ENCODE measurements around the gene ZMYND8.
"Not testable (repeated sequence)": the region's sequence is repeated elsewhere in the genome, so short reads cannot be mapped to it uniquely, and the experiment has no call there.

Gene ZMYND8

GRCh38 chr20:47178851-47179250 lies 177.6 kb downstream of the ZMYND8 start:
- H3K27ac ChIP-seq (ENCODE audit: low read length): no peak overlapping the region
- no peaks in the 10 kb centered on the region for H3K36me3 ChIP-seq (ENCODE audit: control insufficient read depth in 2 of 2, insufficient read depth in 2 of 2, low read length in 2 of 2)
- H3K9ac ChIP-seq (ENCODE audit: low read length in 2 of 2): no peak overlapping the region
- H3K4me3 ChIP-seq (ENCODE audit: low read length in 2 of 2): no peak overlapping the region
- H3K27me3 ChIP-seq (ENCODE audit: control insufficient read depth in 1 of 2, insufficient read depth in 2 of 2, low read length in 2 of 2): peaks cover 0 to 5% of the 10 kb centered on the region in 2 donors
- peaks cover 0 to 3% of the 10 kb centered on the region in 2 donors for H3K9me3 ChIP-seq (ENCODE audit: control insufficient read depth in 2 of 2, low read length in 2 of 2)
- no peaks in the 10 kb centered on the region for H3K4me1 ChIP-seq (ENCODE audit: control insufficient read depth, insufficient read depth, low read length)

GRCh38 chr20:47178277-47178676 lies 178.2 kb downstream of the ZMYND8 start:
- no peaks in the 10 kb centered on the region for H3K36me3 ChIP-seq (ENCODE audit: control insufficient read depth in 2 of 2, insufficient read depth in 2 of 2, low read length in 2 of 2)
- H3K9me3 ChIP-seq (ENCODE audit: control insufficient read depth in 2 of 2, low read length in 2 of 2): peaks cover 0 to 3% of the 10 kb centered on the region in 2 donors
- H3K27me3 ChIP-seq (ENCODE audit: control insufficient read depth in 1 of 2, insufficient read depth in 2 of 2, low read length in 2 of 2): peaks cover 0 to 5% of the 10 kb centered on the region in 2 donors
- H3K4me3 ChIP-seq (ENCODE audit: low read length in 2 of 2): no peak overlapping the region
- no peak overlapping the region for H3K27ac ChIP-seq (ENCODE audit: low read length)
- H3K4me1 ChIP-seq (ENCODE audit: control insufficient read depth, insufficient read depth, low read length): no peaks in the 10 kb centered on the region
- no peak overlapping the region for H3K9ac ChIP-seq (ENCODE audit: low read length in 2 of 2)

DNA sequence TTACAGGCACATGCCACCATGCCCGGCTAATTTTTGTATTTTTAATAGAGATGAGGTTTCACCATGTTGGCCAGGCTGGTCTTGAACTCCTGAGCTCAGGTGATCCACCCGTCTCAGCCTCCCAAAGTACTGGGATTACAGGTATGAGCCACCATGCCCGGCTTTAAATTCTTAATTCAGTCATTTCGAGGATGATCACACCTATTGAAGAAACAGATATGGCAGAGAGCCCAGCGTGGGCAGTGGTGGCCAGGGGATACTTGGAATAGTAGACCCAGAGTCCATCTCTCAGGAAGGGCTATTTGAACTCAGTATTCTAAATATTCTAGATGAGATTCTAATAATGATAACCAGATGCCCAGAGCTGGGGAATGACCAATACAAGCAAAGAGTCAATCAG lies 180.3 kb downstream of the ZMYND8 start:
- H3K9me3 ChIP-seq (ENCODE audit: control insufficient read depth in 2 of 2, low read length in 2 of 2); H3K4me1 ChIP-seq (ENCODE audit: control insufficient read depth, insufficient read depth, low read length); H3K4me3 ChIP-seq (ENCODE audit: low read length in 2 of 2); H3K9ac ChIP-seq (ENCODE audit: low read length in 2 of 2); H3K27ac ChIP-seq (ENCODE audit: low read length); H3K36me3 ChIP-seq (ENCODE audit: control insufficient read depth in 2 of 2, insufficient read depth in 2 of 2, low read length in 2 of 2); H3K27me3 ChIP-seq (ENCODE audit: control insufficient read depth in 1 of 2, insufficient read depth in 2 of 2, low read length in 2 of 2): not testable (repeated sequence)

DNA sequence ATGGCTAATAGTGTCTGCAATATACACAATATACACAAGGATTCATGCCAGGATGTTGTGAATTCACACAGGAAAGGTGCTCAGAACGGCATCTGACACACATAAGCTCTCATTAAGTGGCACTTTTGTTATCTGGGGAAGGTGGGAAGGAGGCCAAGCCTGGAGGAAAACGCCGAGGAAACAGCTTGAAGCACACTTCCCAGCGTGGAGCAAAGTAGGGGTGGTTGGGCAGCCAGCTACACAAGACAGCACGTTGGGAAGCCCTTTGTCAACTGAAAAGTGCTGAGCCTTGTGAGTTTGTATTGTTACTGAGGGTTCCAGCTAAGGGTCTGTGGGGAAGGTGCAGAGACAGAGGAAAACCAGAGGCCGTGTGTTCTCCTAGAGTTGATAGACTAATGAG lies 181.0 kb downstream of the ZMYND8 start:
- H3K27me3 ChIP-seq (ENCODE audit: control insufficient read depth in 1 of 2, insufficient read depth in 2 of 2, low read length in 2 of 2): peaks cover 0 to 10% of the 10 kb centered on the region in 2 donors
- no peak overlapping the region for H3K4me3 ChIP-seq (ENCODE audit: low read length in 2 of 2)
- no peaks in the 10 kb centered on the region for H3K36me3 ChIP-seq (ENCODE audit: control insufficient read depth in 2 of 2, insufficient read depth in 2 of 2, low read length in 2 of 2)
- no peak overlapping the region for H3K9ac ChIP-seq (ENCODE audit: low read length in 2 of 2)
- H3K9me3 ChIP-seq (ENCODE audit: control insufficient read depth in 2 of 2, low read length in 2 of 2): no peaks in the 10 kb centered on the region
- H3K4me1 ChIP-seq (ENCODE audit: control insufficient read depth, insufficient read depth, low read length): no peaks in the 10 kb centered on the region
- H3K27ac ChIP-seq (ENCODE audit: low read length): no peak overlapping the region

DNA sequence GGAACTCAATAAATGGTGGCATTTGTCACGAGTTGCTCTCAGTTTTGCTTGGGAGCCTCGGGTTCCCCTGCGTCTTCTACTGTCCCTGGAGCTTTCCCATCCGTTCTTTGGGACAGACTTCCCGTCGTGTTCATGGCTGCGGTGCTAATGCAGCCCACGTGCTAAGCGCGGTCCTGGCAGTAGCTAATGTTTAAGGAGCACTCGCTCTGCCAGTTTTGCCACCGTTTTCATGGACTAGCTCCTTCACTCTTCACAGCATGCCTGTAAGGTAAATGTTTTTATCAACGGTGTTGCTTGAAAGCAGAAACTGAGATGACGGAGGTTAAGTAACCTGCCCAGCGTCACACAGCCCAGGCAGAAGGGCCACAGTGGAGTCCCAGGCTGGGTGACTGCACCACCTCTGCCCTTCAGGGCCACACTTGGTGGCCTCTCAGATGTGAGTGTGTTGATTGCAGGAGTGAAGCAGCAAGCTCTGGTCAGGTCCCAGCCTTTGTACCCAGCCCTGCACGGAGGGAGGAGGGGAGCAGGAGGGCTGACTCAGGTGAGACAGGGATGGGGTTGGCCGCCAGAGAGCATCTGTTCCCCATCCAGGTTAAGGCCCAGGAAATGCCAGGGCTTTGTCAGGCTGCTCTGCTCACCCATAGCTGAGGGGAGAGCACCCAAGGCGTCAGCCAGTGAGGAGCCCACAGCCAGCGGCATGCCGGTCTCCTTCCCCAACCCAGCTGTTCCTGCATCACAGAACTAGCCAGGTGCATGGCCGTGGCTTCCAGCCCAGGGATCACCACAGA lies 181.8 kb downstream of the ZMYND8 start:
- H3K4me3 ChIP-seq (ENCODE audit: low read length in 2 of 2): no peak overlapping the region
- H3K36me3 ChIP-seq (ENCODE audit: control insufficient read depth in 2 of 2, insufficient read depth in 2 of 2, low read length in 2 of 2): no peaks in the 10 kb centered on the region
- no peak overlapping the region for H3K27ac ChIP-seq (ENCODE audit: low read length)
- no peaks in the 10 kb centered on the region for H3K4me1 ChIP-seq (ENCODE audit: control insufficient read depth, insufficient read depth, low read length)
- peaks cover 0 to 10% of the 10 kb centered on the region in 2 donors for H3K27me3 ChIP-seq (ENCODE audit: control insufficient read depth in 1 of 2, insufficient read depth in 2 of 2, low read length in 2 of 2)
- H3K9me3 ChIP-seq (ENCODE audit: control insufficient read depth in 2 of 2, low read length in 2 of 2): no peaks in the 10 kb centered on the region
- H3K9ac ChIP-seq (ENCODE audit: low read length in 2 of 2): no peak overlapping the region

GRCh38 chr20:47173596-47174216 lies 182.8 kb downstream of the ZMYND8 start:
- Histone ChIP-seq H3K27ac (ENCODE audit: low read length) (no peak overlapping the region), H3K27me3 (ENCODE audit: control insufficient read depth in 1 of 2, insufficient read depth in 2 of 2, low read length in 2 of 2) (peaks cover 3 to 10% of the 10 kb centered on the region in 2 donors), H3K9ac (ENCODE audit: low read length in 2 of 2) (no peak overlapping the region), H3K36me3 (ENCODE audit: control insufficient read depth in 2 of 2, insufficient read depth in 2 of 2, low read length in 2 of 2) (no peaks in the 10 kb centered on the region), H3K4me1 (ENCODE audit: control insufficient read depth, insufficient read depth, low read length) (no peaks in the 10 kb centered on the region), H3K9me3 (ENCODE audit: control insufficient read depth in 2 of 2, low read length in 2 of 2) (no peaks in the 10 kb centered on the region), H3K4me3 (ENCODE audit: low read length in 2 of 2) (no peak overlapping the region)

GRCh38 chr20:47172579-47172978 lies 183.9 kb downstream of the ZMYND8 start:
- H3K9ac ChIP-seq (ENCODE audit: low read length in 2 of 2): no peak overlapping the region
- no peak overlapping the region for H3K27ac ChIP-seq (ENCODE audit: low read length)
- no peaks in the 10 kb centered on the region for H3K36me3 ChIP-seq (ENCODE audit: control insufficient read depth in 2 of 2, insufficient read depth in 2 of 2, low read length in 2 of 2)
- H3K27me3 ChIP-seq (ENCODE audit: control insufficient read depth in 1 of 2, insufficient read depth in 2 of 2, low read length in 2 of 2): peaks cover 3 to 12% of the 10 kb centered on the region in 2 donors
- no peaks in the 10 kb centered on the region for H3K9me3 ChIP-seq (ENCODE audit: control insufficient read depth in 2 of 2, low read length in 2 of 2)
- no peaks in the 10 kb centered on the region for H3K4me1 ChIP-seq (ENCODE audit: control insufficient read depth, insufficient read depth, low read length)
- no peak overlapping the region for H3K4me3 ChIP-seq (ENCODE audit: low read length in 2 of 2)

DNA sequence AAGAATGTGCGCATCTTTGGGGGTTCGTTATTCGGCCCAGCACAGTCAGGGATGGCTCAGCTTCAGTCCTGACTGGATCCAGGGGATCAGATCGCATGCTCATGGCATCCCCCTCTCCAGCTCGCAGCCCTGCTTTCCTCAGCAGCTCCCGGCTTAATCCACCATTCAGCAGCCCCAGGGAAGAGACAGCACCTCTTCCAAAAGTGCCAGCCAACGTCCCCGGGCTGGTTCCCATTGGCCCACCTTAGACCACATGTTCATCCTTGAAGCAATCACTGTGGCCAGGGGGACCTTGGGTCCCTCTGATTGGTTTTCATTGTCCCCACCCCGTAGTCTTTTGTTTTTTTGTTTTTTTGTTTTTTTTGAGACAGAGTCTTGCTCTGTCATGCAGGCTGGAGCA lies 188.7 kb downstream of the ZMYND8 start:
- no peaks in the 10 kb centered on the region for H3K36me3 ChIP-seq (ENCODE audit: control insufficient read depth in 2 of 2, insufficient read depth in 2 of 2, low read length in 2 of 2)
- H3K27me3 ChIP-seq (ENCODE audit: control insufficient read depth in 1 of 2, insufficient read depth in 2 of 2, low read length in 2 of 2): peaks cover 4 to 5% of the 10 kb centered on the region in 2 donors
- H3K4me1 ChIP-seq (ENCODE audit: control insufficient read depth, insufficient read depth, low read length): no peaks in the 10 kb centered on the region
- H3K4me3 ChIP-seq (ENCODE audit: low read length in 2 of 2): no peak overlapping the region
- no peaks in the 10 kb centered on the region for H3K9me3 ChIP-seq (ENCODE audit: control insufficient read depth in 2 of 2, low read length in 2 of 2)
- H3K27ac ChIP-seq (ENCODE audit: low read length): no peak overlapping the region
- H3K9ac ChIP-seq (ENCODE audit: low read length in 2 of 2): no peak overlapping the region

DNA sequence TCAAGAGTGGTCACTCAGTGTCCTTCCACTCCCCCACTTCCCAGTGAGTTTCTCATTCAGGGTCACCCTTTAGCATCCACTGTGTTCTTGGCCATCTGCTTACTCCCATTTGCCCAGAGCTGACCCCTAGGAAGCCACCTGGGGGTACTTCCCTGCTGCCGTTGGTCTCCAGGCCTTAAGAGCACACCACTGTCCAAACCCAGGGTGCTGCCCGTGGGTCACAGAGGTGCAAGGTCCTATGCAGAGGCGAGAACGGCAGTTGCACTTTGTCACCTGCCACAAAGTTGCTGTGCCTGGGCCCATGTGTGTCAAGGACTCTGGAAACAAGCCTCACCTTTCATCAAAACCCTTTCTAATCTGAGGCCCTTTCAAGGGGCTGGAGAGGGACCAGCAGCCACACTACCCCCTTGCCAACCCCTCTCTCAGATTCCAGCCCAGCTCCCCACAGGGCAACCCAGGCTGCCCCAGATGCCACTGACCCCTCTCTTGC lies 191.1 kb downstream of the ZMYND8 start:
- no peaks in the 10 kb centered on the region for H3K36me3 ChIP-seq (ENCODE audit: control insufficient read depth in 2 of 2, insufficient read depth in 2 of 2, low read length in 2 of 2)
- H3K4me3 ChIP-seq (ENCODE audit: low read length in 2 of 2): no peak overlapping the region
- H3K9me3 ChIP-seq (ENCODE audit: control insufficient read depth in 2 of 2, low read length in 2 of 2): peaks cover 0 to 1% of the 10 kb centered on the region in 2 donors
- H3K9ac ChIP-seq (ENCODE audit: low read length in 2 of 2): no peak overlapping the region
- H3K4me1 ChIP-seq (ENCODE audit: control insufficient read depth, insufficient read depth, low read length): no peaks in the 10 kb centered on the region
- peaks cover 3 to 5% of the 10 kb centered on the region in 2 donors for H3K27me3 ChIP-seq (ENCODE audit: control insufficient read depth in 1 of 2, insufficient read depth in 2 of 2, low read length in 2 of 2)
- H3K27ac ChIP-seq (ENCODE audit: low read length): no peak overlapping the region

DNA sequence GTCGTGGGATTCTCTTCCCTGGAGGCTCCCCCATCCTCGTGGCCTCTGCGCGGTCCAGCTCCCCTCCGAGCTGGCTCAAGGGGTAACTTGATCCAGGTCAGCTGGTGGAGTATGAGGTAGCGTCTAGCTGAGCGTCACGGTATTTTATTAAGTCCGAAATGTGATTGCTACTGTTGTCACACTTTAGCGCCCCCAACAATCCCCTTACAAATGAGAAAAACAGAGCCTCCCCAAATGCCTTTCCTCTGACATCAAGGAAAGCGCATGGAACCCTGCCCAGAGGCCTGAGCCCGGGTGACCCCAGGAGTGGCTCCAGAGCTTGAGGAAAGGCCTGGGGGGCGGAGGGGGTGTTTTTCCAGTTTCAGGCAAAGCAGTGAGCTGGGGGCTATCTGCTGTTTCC lies 192.4 kb downstream of the ZMYND8 start:
- H3K9me3 ChIP-seq (ENCODE audit: control insufficient read depth in 2 of 2, low read length in 2 of 2): peaks cover 0 to 2% of the 10 kb centered on the region in 2 donors
- peaks cover 3 to 5% of the 10 kb centered on the region in 2 donors for H3K27me3 ChIP-seq (ENCODE audit: control insufficient read depth in 1 of 2, insufficient read depth in 2 of 2, low read length in 2 of 2)
- no peak overlapping the region for H3K27ac ChIP-seq (ENCODE audit: low read length)
- H3K4me3 ChIP-seq (ENCODE audit: low read length in 2 of 2): no peak overlapping the region
- H3K9ac ChIP-seq (ENCODE audit: low read length in 2 of 2): no peak overlapping the region
- H3K4me1 ChIP-seq (ENCODE audit: control insufficient read depth, insufficient read depth, low read length): no peaks in the 10 kb centered on the region
- no peaks in the 10 kb centered on the region for H3K36me3 ChIP-seq (ENCODE audit: control insufficient read depth in 2 of 2, insufficient read depth in 2 of 2, low read length in 2 of 2)

DNA sequence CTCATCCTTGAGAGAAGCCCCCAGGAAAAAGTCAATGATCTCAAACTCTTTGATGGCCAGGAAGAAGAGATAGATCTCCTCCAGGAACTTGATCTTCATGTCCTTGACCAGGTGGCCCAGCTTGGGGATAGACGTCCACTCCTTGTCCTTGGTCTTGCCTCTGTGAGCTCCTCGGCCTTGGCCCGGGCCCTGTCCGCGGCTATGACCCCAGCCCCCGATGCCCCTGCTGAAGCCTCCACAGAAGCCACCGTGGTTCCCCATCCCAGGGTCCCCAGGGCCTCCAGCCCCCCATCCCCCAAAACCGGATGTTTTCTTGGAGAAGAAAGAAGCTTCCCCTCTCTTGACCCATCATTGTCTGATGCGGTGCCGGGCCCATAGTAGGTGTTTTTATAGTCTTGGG lies 195.1 kb downstream of the ZMYND8 start:
- H3K27ac ChIP-seq (ENCODE audit: low read length): no peak overlapping the region
- H3K27me3 ChIP-seq (ENCODE audit: control insufficient read depth in 1 of 2, insufficient read depth in 2 of 2, low read length in 2 of 2): peaks cover 0 to 5% of the 10 kb centered on the region in 2 donors
- H3K4me3 ChIP-seq (ENCODE audit: low read length in 2 of 2): no peak overlapping the region
- peaks cover 0 to 2% of the 10 kb centered on the region in 2 donors for H3K9me3 ChIP-seq (ENCODE audit: control insufficient read depth in 2 of 2, low read length in 2 of 2)
- no peaks in the 10 kb centered on the region for H3K36me3 ChIP-seq (ENCODE audit: control insufficient read depth in 2 of 2, insufficient read depth in 2 of 2, low read length in 2 of 2)
- H3K9ac ChIP-seq (ENCODE audit: low read length in 2 of 2): no peak overlapping the region
- H3K4me1 ChIP-seq (ENCODE audit: control insufficient read depth, insufficient read depth, low read length): no peaks in the 10 kb centered on the region
